ENCODE measurements around the gene KHDC4. TPM values are rescaled to one million over a fixed set of nuclear protein-coding genes. Genes with fewer than 3 reads are reported as not detected.

Gene KHDC4
- total RNA-seq, 1 experiment from 2014 or later, result 57.7 TPM

DNA sequence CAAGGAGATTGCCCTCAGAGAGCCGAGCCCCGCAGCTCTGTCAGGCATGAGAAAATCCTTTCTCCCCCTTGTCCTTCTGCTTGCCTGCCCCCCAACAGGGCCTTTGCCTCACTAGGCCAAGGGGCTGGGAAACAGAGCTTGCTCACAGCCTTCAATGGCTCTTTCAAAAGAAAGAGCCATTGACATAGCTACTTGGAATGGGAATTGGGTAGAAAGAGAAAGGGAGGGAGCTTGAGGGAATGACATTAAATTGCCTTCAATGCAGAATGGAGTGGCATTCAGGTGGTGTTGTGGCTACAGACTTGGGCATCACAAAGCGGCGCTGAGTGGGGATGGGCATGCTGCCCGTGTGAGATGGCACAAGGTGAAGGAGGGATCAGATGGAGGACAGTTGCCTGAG, 61.7 kb downstream of the KHDC4 start:
- Mint-ChIP-seq H3K27me3 (ENCODE audit: low read depth) (peaks cover 9% of the 10 kb centered on the region), H3K9me3 (no peaks in the 10 kb centered on the region), H3K4me1 (no peaks in the 10 kb centered on the region), H3K27ac (no peak overlapping the region), H3K36me3 (ENCODE audit: insufficient read depth in 1 of 3, low read depth in 3 of 3) (no peaks in the 10 kb centered on the region), H3K4me3 (no peak overlapping the region)
- no peak overlapping the region for H3K56ac ChIP-seq (ENCODE audit: insufficient read length, low read depth, low read length)
- H4K91ac ChIP-seq (ENCODE audit: insufficient read length, low read depth, low read length), result no peak overlapping the region
- H2BK5ac ChIP-seq (ENCODE audit: insufficient read length, low read length), result no peak overlapping the region
- H2BK15ac ChIP-seq (ENCODE audit: low read depth, low read length), result no peak overlapping the region
- H3K79me1 ChIP-seq (ENCODE audit: insufficient read depth, low read depth, low read length, poor library complexity, severe bottlenecking), result no peaks in the 10 kb centered on the region
- no peak overlapping the region for H3K4me2 ChIP-seq (ENCODE audit: insufficient read depth, insufficient read length, low read length)
- H3K4ac ChIP-seq (ENCODE audit: low read depth, low read length), result no peak overlapping the region
- H2AFZ ChIP-seq (ENCODE audit: low read length), result no peak overlapping the region
- H3K14ac ChIP-seq (ENCODE audit: insufficient read depth, low read length), result no peak overlapping the region
- no peaks in the 10 kb centered on the region for H4K20me1 ChIP-seq (ENCODE audit: control insufficient read depth, insufficient read depth, insufficient read length)
- no peak overlapping the region for H2BK120ac ChIP-seq (ENCODE audit: low read depth, low read length, poor library complexity, severe bottlenecking)
- H3K9me3 ChIP-seq (ENCODE audit: control insufficient read depth, low read depth, low read length), result no peaks in the 10 kb centered on the region
- H3K18ac ChIP-seq (ENCODE audit: insufficient read length, low read depth, low read length), result no peak overlapping the region
- no peak overlapping the region for H3K23ac ChIP-seq (ENCODE audit: insufficient read length, low read depth, low read length)
- no peak overlapping the region for H2AK5ac ChIP-seq (ENCODE audit: insufficient read length, low read length)
- no peak overlapping the region for H2BK12ac ChIP-seq (ENCODE audit: insufficient read length, low read depth, low read length)
- no peak overlapping the region for H3K27ac ChIP-seq (ENCODE audit: insufficient read length, low read depth, low read length)
- no peak overlapping the region for H4K8ac ChIP-seq (replicated peaks; ENCODE audit: insufficient read length, low read depth, low read length)
- no peak overlapping the region for H3T11ph ChIP-seq (ENCODE audit: low read length)
- TF ChIP-seq, protein P1, sequence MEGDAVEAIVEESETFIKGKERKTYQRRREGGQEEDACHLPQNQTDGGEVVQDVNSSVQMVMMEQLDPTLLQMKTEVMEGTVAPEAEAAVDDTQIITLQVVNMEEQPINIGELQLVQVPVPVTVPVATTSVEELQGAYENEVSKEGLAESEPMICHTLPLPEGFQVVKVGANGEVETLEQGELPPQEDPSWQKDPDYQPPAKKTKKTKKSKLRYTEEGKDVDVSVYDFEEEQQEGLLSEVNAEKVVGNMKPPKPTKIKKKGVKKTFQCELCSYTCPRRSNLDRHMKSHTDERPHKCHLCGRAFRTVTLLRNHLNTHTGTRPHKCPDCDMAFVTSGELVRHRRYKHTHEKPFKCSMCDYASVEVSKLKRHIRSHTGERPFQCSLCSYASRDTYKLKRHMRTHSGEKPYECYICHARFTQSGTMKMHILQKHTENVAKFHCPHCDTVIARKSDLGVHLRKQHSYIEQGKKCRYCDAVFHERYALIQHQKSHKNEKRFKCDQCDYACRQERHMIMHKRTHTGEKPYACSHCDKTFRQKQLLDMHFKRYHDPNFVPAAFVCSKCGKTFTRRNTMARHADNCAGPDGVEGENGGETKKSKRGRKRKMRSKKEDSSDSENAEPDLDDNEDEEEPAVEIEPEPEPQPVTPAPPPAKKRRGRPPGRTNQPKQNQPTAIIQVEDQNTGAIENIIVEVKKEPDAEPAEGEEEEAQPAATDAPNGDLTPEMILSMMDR (conservative IDR thresholded peaks at IDR 0.05), result no peak
- H3K27me3 ChIP-seq (ENCODE audit: insufficient read depth, low read length), result no peaks in the 10 kb centered on the region
- no peaks in the 10 kb centered on the region for H3K79me2 ChIP-seq (ENCODE audit: insufficient read depth, low read length)
- no peak overlapping the region for H4K5ac ChIP-seq (ENCODE audit: insufficient read length, low read depth, low read length)
- no peak overlapping the region for H2BK20ac ChIP-seq (ENCODE audit: low read depth, low read length, poor library complexity, severe bottlenecking)
- no peaks in the 10 kb centered on the region for H3K23me2 ChIP-seq (ENCODE audit: insufficient read length, low read depth, low read length, poor library complexity, severe bottlenecking)
- H3K4me1 ChIP-seq (ENCODE audit: insufficient read depth, low read length), result no peaks in the 10 kb centered on the region
- no CpG with 5 or more reads among the region's 5 CpGs for WGBS (ENCODE audit: extremely low coverage, insufficient read length, low lambda C conversion rate)
- no peak for DNase-seq
- no peak overlapping the region for H3K9ac ChIP-seq (ENCODE audit: extremely low read depth, insufficient read length, low read length)

Data from H9 (cell line).